B cell (primary cell): Measurements from ENCODE around the gene ANAPC2. TPM values are rescaled to one million over a fixed set of nuclear protein-coding genes. Genes with fewer than 3 reads are reported as not detected.

Experiments used
- ATAC-seq: fragments of 200-7000 bp; cut with Tn5 transposase; one replicate; pipeline ENCODE4 v1.10.0; 2021; ENCODE audit warnings: low read depth, mild to moderate bottlenecking, moderate number of reproducible peaks, moderate library complexity
- CTCF ChIA-PET: fragments of 350-600 bp; sonication (Branson Sonifier 250); formaldehyde crosslinking; loops from one replicate; lab custom pipeline; 2021; ENCODE audit warnings: antibody characterized with exemption, inconsistent platforms; lab: Charles Lee
- POLR2A ChIA-PET: fragments of 350-600 bp; sonication (Branson Sonifier 250); formaldehyde crosslinking; loops from one replicate; lab custom pipeline; 2021; ENCODE audit warnings: antibody characterized with exemption; lab: Charles Lee
- DNase-seq: peaks from one replicate; pipeline ENCODE4 v3.0.0; 2013
- H2AFZ ChIP-seq: 2 replicates; pipeline ENCODE4 v1.6.1; 2012; ENCODE audit warnings: mild to moderate bottlenecking, low read depth, low read length; ENCODE audit not compliant: insufficient read depth, poor library complexity, severe bottlenecking
- H3K27ac ChIP-seq, 2 donors: 1 replicate in 1 of 2; 2 replicates in 1 of 2; pipeline ENCODE4 v1.5.1; 2012 to 2013; ENCODE audit warnings: low read length in 2 of 2, mild to moderate bottlenecking in 2 of 2, moderate library complexity in 1 of 2
- H3K27me3 ChIP-seq, 4 experiments: fragments of 200-600 bp in 1 of 4; sonication (generic) in 1 of 4; replicated peaks in 1 of 4; 1 replicate in 2 of 4; 2 replicates in 2 of 4; pipeline versions ENCODE4 v1.6.1 to v1.7.0; 2013 to 2016; ENCODE audit warnings: low read length in 3 of 4, mild to moderate bottlenecking in 2 of 4, mixed read lengths in 1 of 4, moderate library complexity in 1 of 4; ENCODE audit not compliant: insufficient read depth in 4 of 4, control insufficient read depth in 3 of 4; ENCODE audit errors: control extremely low read depth in 1 of 4
- H3K36me3 ChIP-seq, 2 experiments: replicated peaks in 1 of 2; 1 replicate in 1 of 2; 2 replicates in 1 of 2; pipeline versions ENCODE4 v1.6.1 to v1.7.1; 2013; ENCODE audit warnings: low read length in 1 of 2; ENCODE audit not compliant: insufficient read depth in 2 of 2, control insufficient read depth in 1 of 2; ENCODE audit errors: control extremely low read depth in 1 of 2, extremely low read depth in 1 of 2
- H3K4me1 ChIP-seq, 2 donors: fragments of 200-600 bp in 1 of 2; sonication (generic) in 1 of 2; 1 replicate in 1 of 2; 2 replicates in 1 of 2; pipeline versions ENCODE4 v1.5.1 to v1.6.1; 2013 to 2017; ENCODE audit warnings: low read length in 2 of 2; ENCODE audit not compliant: control insufficient read depth in 2 of 2, insufficient read depth in 2 of 2
- H3K4me2 ChIP-seq: replicated peaks from 2 replicates; pipeline ENCODE3; 2012; ENCODE audit warnings: mild to moderate bottlenecking, low read depth, low read length; ENCODE audit not compliant: poor library complexity, severe bottlenecking
- H3K4me3 ChIP-seq, 5 experiments: fragments of 200-600 bp in 1 of 5; sonication (generic) in 1 of 5; 1 replicate in 3 of 5; 2 replicates in 2 of 5; pipeline versions ENCODE4 v1.5.1 to v1.7.0; 2011 to 2016; ENCODE audit warnings: low read length in 4 of 5, mild to moderate bottlenecking in 4 of 5, low read depth in 2 of 5, control low read depth in 1 of 5, moderate library complexity in 1 of 5; ENCODE audit not compliant: insufficient read depth in 1 of 5; ENCODE audit errors: control extremely low read depth in 1 of 5, extremely low read depth in 1 of 5
- H3K79me2 ChIP-seq: fragments of 200-600 bp; sonication (generic); one replicate; pipeline ENCODE4 v1.6.0; 2016; ENCODE audit warnings: low read length; ENCODE audit not compliant: control insufficient read depth, insufficient read depth
- H3K9ac ChIP-seq: fragments of 200-600 bp; sonication (generic); 2 replicates; pipeline ENCODE4 v1.6.1; 2017; ENCODE audit warnings: mild to moderate bottlenecking, low read length, moderate library complexity
- H3K9me3 ChIP-seq, 3 donors: one replicate each; pipeline versions ENCODE4 v1.6.1 to v1.7.1; 2013; ENCODE audit warnings: low read length in 2 of 3; ENCODE audit not compliant: control insufficient read depth in 2 of 3, insufficient read depth in 1 of 3; ENCODE audit errors: control extremely low read depth in 1 of 3
- H4K20me1 ChIP-seq: 2 replicates; pipeline ENCODE4 v1.6.0; 2012; ENCODE audit warnings: mild to moderate bottlenecking, low read length; ENCODE audit not compliant: insufficient read depth, control insufficient read depth, poor library complexity, severe bottlenecking
- H3K27ac Mint-ChIP-seq: one replicate; pipeline ENCODE4 v1.8.0; 2021; ENCODE audit warnings: mixed read lengths
- H3K27me3 Mint-ChIP-seq: one replicate; pipeline ENCODE4 v1.8.0; 2021; ENCODE audit warnings: mixed read lengths
- H3K4me1 Mint-ChIP-seq: one replicate; pipeline ENCODE4 v1.8.0; 2021; ENCODE audit warnings: mixed read lengths
- H3K4me3 Mint-ChIP-seq: one replicate; pipeline ENCODE4 v1.8.0; 2021; ENCODE audit warnings: mixed read lengths
- H3K9me3 Mint-ChIP-seq: one replicate; pipeline ENCODE4 v1.8.0; 2022; ENCODE audit warnings: mixed read lengths; ENCODE audit not compliant: insufficient read depth
- EZH2 ChIP-seq: IDR thresholded peaks from 2 replicates; pipeline ENCODE4 v1.6.1; 2012; ENCODE audit warnings: borderline replicate concordance, low read depth, mild to moderate bottlenecking, moderate library complexity, low read length; ENCODE audit not compliant: insufficient read depth, poor library complexity, severe bottlenecking
- WGBS: methylation state at CpG from one replicate; pipeline ENCODE4 v1.1.5; 2013; ENCODE audit warnings: missing lambda C conversion rate; ENCODE audit not compliant: insufficient coverage; 5-methylcytosine and 5-hydroxymethylcytosine counted together
- intact Hi-C: fragments of 100-400 bp; cut with micrococcal nuclease; formaldehyde crosslinking; loops from one replicate; pipeline ENCODE4 v1.10.0; 2022
- polyA plus RNA-seq: library from polyadenylated mRNA; depleted of rRNA; stranded (reverse); fragments of >200 nt; gene quantifications from 2 replicates; pipeline ENCODE4 v1.2.3, GENCODE V29; 2012
- total RNA-seq, 2 donors: library from RNA; stranded (reverse); fragments of 120-200 nt in 1 of 2; gene quantifications; 1 replicate in 1 of 2; 2 replicates in 1 of 2; pipeline versions ENCODE4 v1.2.3 to v1.2.4, GENCODE V29; 2013 to 2022
- TF ChIP-seq, protein P1 (sequence below): fragments of 200-600 bp; IDR thresholded peaks from one replicate; pipeline ENCODE4 v1.8.0; 2022; ENCODE audit warnings: antibody characterized with exemption, mild to moderate bottlenecking

ANAPC2 gene
- total and polyA plus RNA-seq, 2 donors (not counting 1 experiment from before 2014, with no cell fraction given): 121 to 127 TPM

- POLR2A ChIA-PET: interaction anchor here (0.7 to 3.2 kb wide), 7 partner anchors 18 to 385 kb away, joined by 3 to 21 read pairs (median 7); partner anchors contain the start of genes ANAPC2, LCN10, SSNA1 and TOR4A
- CTCF ChIA-PET: interaction anchor here (0.9 to 2.3 kb wide), 7 partner anchors 10 to 109 kb away, joined by 3 to 8 read pairs (median 3); partner anchors contain the start of genes CYSRT1 and RNF224
These were observed 60.0 kb downstream of the ANAPC2 start for GRCh38 chr9:137128158-137128861.

More at GRCh38 chr9:137128158-137128861, 60.0 kb downstream of the ANAPC2 start:
- no peak for TF ChIP-seq EZH2
- TF ChIP-seq, protein P1, sequence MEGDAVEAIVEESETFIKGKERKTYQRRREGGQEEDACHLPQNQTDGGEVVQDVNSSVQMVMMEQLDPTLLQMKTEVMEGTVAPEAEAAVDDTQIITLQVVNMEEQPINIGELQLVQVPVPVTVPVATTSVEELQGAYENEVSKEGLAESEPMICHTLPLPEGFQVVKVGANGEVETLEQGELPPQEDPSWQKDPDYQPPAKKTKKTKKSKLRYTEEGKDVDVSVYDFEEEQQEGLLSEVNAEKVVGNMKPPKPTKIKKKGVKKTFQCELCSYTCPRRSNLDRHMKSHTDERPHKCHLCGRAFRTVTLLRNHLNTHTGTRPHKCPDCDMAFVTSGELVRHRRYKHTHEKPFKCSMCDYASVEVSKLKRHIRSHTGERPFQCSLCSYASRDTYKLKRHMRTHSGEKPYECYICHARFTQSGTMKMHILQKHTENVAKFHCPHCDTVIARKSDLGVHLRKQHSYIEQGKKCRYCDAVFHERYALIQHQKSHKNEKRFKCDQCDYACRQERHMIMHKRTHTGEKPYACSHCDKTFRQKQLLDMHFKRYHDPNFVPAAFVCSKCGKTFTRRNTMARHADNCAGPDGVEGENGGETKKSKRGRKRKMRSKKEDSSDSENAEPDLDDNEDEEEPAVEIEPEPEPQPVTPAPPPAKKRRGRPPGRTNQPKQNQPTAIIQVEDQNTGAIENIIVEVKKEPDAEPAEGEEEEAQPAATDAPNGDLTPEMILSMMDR: no peak
- Mint-ChIP-seq H3K9me3 (no peaks in the 10 kb centered on the region), H3K4me3 (peak overlapping the region; percentile 89), H3K27me3 (peaks cover 4% of the 10 kb centered on the region), H3K4me1 (peaks cover 38% of the 10 kb centered on the region), H3K27ac (peak overlapping the region; percentile 95)
- Histone ChIP-seq H2AFZ (no peak overlapping the region), H3K4me2 (peak overlapping the region; percentile 94), H3K27me3 (no peaks in the 10 kb centered on the region), H3K27ac (peak overlapping the region; percentile 71 to 93), H3K9me3 (peaks cover 0 to 8% (median 0%) of the 10 kb centered on the region in 3 donors), H3K79me2 (peaks cover 30% of the 10 kb centered on the region), H4K20me1 (no peaks in the 10 kb centered on the region), H3K36me3 (no peaks in the 10 kb centered on the region), H3K9ac (peak overlapping the region; percentile 84), H3K4me1 (peaks cover 37 to 41% of the 10 kb centered on the region in 2 donors), H3K4me3 (peak overlapping the region; percentile 8 to 82 (median 73))
- DNase-seq (peak; percentile 47), ATAC-seq (no peak)
- intact Hi-C loops: loop anchor here (2.0 to 5.0 kb wide), 3 partner anchors 41 to 72 kb away; partner anchors contain the start of genes ANAPC2, MAN1B1, SSNA1 and TPRN
- WGBS: 54% methylated on average over 17 of the region's 19 CpGs
